Caco-2 (cell line): ENCODE results near the gene CNOT6. TPM values are rescaled to one million over a fixed set of nuclear protein-coding genes. Genes with fewer than 3 reads are reported as not detected.
"Not testable (repeated sequence)": the region's sequence is repeated elsewhere in the genome, so short reads cannot be mapped to it uniquely, and the experiment has no call there.

Experiments used
- BruUV-seq: library from RNA; stranded (reverse); fragments of 400-500 nt; replicated peaks from 2 replicates; lab custom pipeline; 2021; lab: Mats Ljungman, UMichigan
- CTCF ChIA-PET: fragments of 300-600 bp; sonication (Branson Sonifier 250); formaldehyde crosslinking; loops from one replicate; lab custom pipeline; 2022; ENCODE audit warnings: antibody characterized with exemption; lab: Charles Lee
- POLR2A ChIA-PET: fragments of 300-600 bp; sonication (Branson Sonifier 250); formaldehyde crosslinking; loops from one replicate; lab custom pipeline; 2022; ENCODE audit warnings: antibody characterized with exemption; lab: Charles Lee
- DNase-seq, 2 experiments: peaks; one replicate each; pipeline versions ENCODE4 v3.0.0 to v3.0.0-alpha.2; 2020 to 2022
- H3K27me3 ChIP-seq: replicated peaks from 2 replicates; pipeline ENCODE4 v1.6.0; 2011; ENCODE audit warnings: low read length; ENCODE audit not compliant: control insufficient read depth, insufficient read depth
- H3K36me3 ChIP-seq: 2 replicates; pipeline ENCODE4 v1.5.1; 2011; ENCODE audit warnings: low read length; ENCODE audit not compliant: control insufficient read depth, insufficient read depth
- H3K4me1 ChIP-seq: fragments of 250-450 bp; sonication (Bioruptor Pico); 2 replicates; pipeline ENCODE4 v1.5.1; 2020; ENCODE audit warnings: mild to moderate bottlenecking
- H3K4me3 ChIP-seq: 2 replicates; pipeline ENCODE4 v1.5.1; 2011; ENCODE audit warnings: low read depth, mild to moderate bottlenecking, control low read depth, low read length
- H3K9me3 ChIP-seq: fragments of 250-450 bp; sonication (Bioruptor Pico); 2 replicates; pipeline ENCODE4 v1.5.1; 2020; ENCODE audit warnings: mild to moderate bottlenecking, moderate library complexity
- H3K27ac Mint-ChIP-seq: one replicate; pipeline ENCODE4 v1.8.0; 2022; ENCODE audit warnings: mixed read lengths; ENCODE audit not compliant: unreplicated experiment
- H3K27me3 Mint-ChIP-seq: one replicate; pipeline ENCODE4 v1.8.0; 2022; ENCODE audit warnings: mixed read lengths; ENCODE audit not compliant: insufficient read depth, unreplicated experiment
- H3K36me3 Mint-ChIP-seq: one replicate; pipeline ENCODE4 v1.8.0; 2022; ENCODE audit warnings: mild to moderate bottlenecking, mixed read lengths; ENCODE audit not compliant: insufficient read depth, unreplicated experiment
- H3K4me1 Mint-ChIP-seq: one replicate; pipeline ENCODE4 v1.8.0; 2022; ENCODE audit warnings: low read depth, mixed read lengths; ENCODE audit not compliant: unreplicated experiment
- H3K4me3 Mint-ChIP-seq: one replicate; pipeline ENCODE4 v1.8.0; 2022; ENCODE audit warnings: mild to moderate bottlenecking, moderate library complexity, mixed read lengths; ENCODE audit not compliant: unreplicated experiment
- H3K9me3 Mint-ChIP-seq: one replicate; pipeline ENCODE4 v1.8.0; 2022; ENCODE audit warnings: mixed read lengths; ENCODE audit not compliant: unreplicated experiment
- intact Hi-C: fragments of 100-400 bp; cut with micrococcal nuclease; formaldehyde crosslinking; loops from one replicate; pipeline ENCODE4 v1.10.0; 2022; ENCODE audit not compliant: unreplicated experiment
- total RNA-seq: library from RNA; stranded (reverse); gene quantifications from 2 replicates; pipeline ENCODE4 v1.2.3, GENCODE V29; 2022
- TF ChIP-seq, protein P1 (sequence below), 2 experiments: fragments of 200-600 bp in 1 of 2; IDR thresholded peaks; 1 replicate in 1 of 2; 2 replicates in 1 of 2; pipeline versions ENCODE4 v1.5.1 to v1.8.0; 2011 to 2022; ENCODE audit warnings: antibody characterized with exemption in 1 of 2, control low read depth in 1 of 2, inconsistent platforms in 1 of 2, low read depth in 1 of 2, low read length in 1 of 2, mild to moderate bottlenecking in 1 of 2, moderate library complexity in 1 of 2; ENCODE audit not compliant: insufficient read depth in 1 of 2, severe bottlenecking in 1 of 2, unreplicated experiment in 1 of 2

Gene CNOT6
- total RNA-seq, 1 experiment from 2014 or later: 46.3 TPM

DNA sequence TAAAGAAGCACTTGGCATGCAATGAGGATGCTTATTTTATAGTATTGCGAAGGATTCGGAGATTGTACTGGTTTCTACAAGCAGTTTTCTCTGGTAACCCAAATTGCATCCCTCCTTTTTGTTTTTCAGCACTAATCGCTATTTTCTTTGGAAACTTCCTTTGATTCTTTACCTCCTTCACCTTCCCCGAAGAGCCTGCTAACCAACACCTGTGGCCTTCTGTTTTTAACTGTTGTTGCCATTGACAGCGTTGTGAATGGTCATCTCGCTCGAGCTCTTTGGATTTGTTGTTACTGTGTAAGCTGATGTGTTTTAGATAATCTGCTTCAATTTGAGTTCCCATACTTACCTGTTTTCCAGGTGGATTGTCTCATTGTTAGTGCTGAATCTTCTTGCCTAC lies 1.1 kb downstream of the CNOT6 start:
- H3K9me3 Mint-ChIP-seq: no peaks in the 10 kb centered on the region
- H3K4me3 ChIP-seq: peak overlapping the region; percentile 80
- H3K27me3 Mint-ChIP-seq: no peaks in the 10 kb centered on the region
- H3K36me3 Mint-ChIP-seq: peaks cover 33% of the 10 kb centered on the region
- no peaks in the 10 kb centered on the region for H3K27me3 ChIP-seq
- no peaks in the 10 kb centered on the region for H3K4me1 Mint-ChIP-seq
- ChIA-PET CTCF (no interaction called here), POLR2A (interaction anchor here (0.6 kb wide), 1 partner anchor 68 kb away, joined by 5 read pairs; no protein-coding TSS in a partner anchor)
- DNase-seq: no peak
- peaks cover 10% of the 10 kb centered on the region for H3K4me1 ChIP-seq
- H3K9me3 ChIP-seq: no peaks in the 10 kb centered on the region
- peak overlapping the region; percentile 73 for H3K27ac Mint-ChIP-seq
- peak overlapping the region; percentile 84 for H3K4me3 Mint-ChIP-seq
- no peaks in the 10 kb centered on the region; the same call in 1 of the 2 replicates for H3K36me3 ChIP-seq
- TSS peak; percentile 43 for BruUV-seq
- intact Hi-C loops: no loop called here
- TF ChIP-seq, protein P1, sequence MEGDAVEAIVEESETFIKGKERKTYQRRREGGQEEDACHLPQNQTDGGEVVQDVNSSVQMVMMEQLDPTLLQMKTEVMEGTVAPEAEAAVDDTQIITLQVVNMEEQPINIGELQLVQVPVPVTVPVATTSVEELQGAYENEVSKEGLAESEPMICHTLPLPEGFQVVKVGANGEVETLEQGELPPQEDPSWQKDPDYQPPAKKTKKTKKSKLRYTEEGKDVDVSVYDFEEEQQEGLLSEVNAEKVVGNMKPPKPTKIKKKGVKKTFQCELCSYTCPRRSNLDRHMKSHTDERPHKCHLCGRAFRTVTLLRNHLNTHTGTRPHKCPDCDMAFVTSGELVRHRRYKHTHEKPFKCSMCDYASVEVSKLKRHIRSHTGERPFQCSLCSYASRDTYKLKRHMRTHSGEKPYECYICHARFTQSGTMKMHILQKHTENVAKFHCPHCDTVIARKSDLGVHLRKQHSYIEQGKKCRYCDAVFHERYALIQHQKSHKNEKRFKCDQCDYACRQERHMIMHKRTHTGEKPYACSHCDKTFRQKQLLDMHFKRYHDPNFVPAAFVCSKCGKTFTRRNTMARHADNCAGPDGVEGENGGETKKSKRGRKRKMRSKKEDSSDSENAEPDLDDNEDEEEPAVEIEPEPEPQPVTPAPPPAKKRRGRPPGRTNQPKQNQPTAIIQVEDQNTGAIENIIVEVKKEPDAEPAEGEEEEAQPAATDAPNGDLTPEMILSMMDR (IDR thresholded peaks at IDR 0.05; ENCODE audit: insufficient read depth in 1 of 2, low read depth in 1 of 2, low read length in 1 of 2, severe bottlenecking in 1 of 2, unreplicated experiment in 1 of 2): no peak

DNA sequence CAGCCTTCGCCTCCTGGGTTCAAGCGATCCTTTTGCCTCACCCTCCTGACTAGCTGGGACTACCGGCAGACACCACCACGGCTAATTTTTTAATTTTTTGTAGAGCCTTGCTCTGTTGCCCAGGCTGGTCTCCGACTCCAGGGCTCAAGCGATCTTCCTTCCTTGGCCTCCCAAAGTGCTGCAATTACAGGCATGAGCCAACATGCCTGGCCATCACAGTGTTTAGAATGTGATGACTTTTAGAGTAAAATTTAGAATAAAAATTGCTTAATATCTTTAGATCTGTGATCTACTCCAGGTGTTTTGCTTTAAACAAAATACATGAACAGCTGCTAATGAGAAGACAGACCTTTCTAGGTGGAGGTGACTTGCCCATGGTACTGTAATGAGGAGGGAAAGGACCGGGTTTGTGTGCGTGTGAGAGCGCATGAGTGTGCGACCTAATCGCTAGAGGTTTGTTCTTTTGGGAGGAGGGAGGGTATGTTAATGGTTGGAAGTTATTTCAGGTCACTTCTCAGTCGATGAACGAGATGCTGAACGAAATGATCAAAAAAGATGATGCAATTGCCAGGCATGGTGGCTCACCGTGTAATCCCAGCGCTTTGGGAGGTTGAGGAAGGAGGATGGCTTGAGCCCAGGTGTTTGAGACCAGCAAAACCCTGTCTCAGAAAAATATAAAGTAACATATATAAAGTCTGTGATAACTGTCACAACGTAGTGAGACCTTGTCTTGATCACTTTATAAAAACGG lies 2.0 kb downstream of the CNOT6 start:
- no peaks in the 10 kb centered on the region for H3K27me3 Mint-ChIP-seq
- H3K36me3 Mint-ChIP-seq: peaks cover 33% of the 10 kb centered on the region
- CTCF ChIA-PET: no interaction called here
- TF ChIP-seq, protein P1 (IDR thresholded peaks at IDR 0.05; ENCODE audit: insufficient read depth in 1 of 2, low read depth in 1 of 2, low read length in 1 of 2, severe bottlenecking in 1 of 2, unreplicated experiment in 1 of 2): no peak
- H3K36me3 ChIP-seq: no peaks in the 10 kb centered on the region; the same call in 1 of the 2 replicates
- H3K27ac Mint-ChIP-seq: no peak overlapping the region
- peaks cover 10% of the 10 kb centered on the region for H3K4me1 ChIP-seq
- no peaks in the 10 kb centered on the region for H3K9me3 ChIP-seq
- no peak for DNase-seq
- intact Hi-C loops: no loop called here
- H3K4me3 ChIP-seq: no peak overlapping the region; the same call in 1 of the 2 replicates
- H3K4me3 Mint-ChIP-seq: peak overlapping the region; percentile 84
- POLR2A ChIA-PET: no interaction called here
- BruUV-seq: no TSS peak
- H3K27me3 ChIP-seq: no peaks in the 10 kb centered on the region
- H3K9me3 Mint-ChIP-seq: no peaks in the 10 kb centered on the region
- no peaks in the 10 kb centered on the region for H3K4me1 Mint-ChIP-seq

DNA sequence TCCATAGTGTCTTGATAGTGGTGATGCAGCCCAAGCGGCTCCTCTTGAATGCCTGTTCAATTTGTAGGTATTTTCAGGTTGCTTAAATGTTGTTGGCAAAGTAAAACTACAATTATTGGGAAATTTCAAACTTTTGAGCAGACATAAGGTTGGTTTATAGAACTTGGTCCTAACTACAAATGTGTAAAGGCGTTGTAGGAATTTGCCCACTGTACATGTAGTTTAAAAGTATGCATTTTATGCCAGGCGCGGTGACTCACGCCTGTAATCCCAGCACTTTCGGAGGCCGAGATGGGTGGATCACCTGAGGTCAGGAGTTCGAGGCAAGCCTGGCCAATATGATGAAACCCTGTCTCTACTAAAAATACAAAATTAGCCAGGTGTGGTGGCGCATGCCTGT lies 2.6 kb downstream of the CNOT6 start:
- H3K36me3 Mint-ChIP-seq: peaks cover 33% of the 10 kb centered on the region
- H3K9me3 Mint-ChIP-seq, H3K27ac Mint-ChIP-seq, H3K36me3 ChIP-seq, intact Hi-C loops, H3K4me3 ChIP-seq, H3K4me1 Mint-ChIP-seq, H3K4me3 Mint-ChIP-seq, POLR2A ChIA-PET, H3K27me3 Mint-ChIP-seq, H3K9me3 ChIP-seq, H3K27me3 ChIP-seq, BruUV-seq, CTCF ChIA-PET, DNase-seq: not testable (repeated sequence)
- peaks cover 10% of the 10 kb centered on the region for H3K4me1 ChIP-seq

DNA sequence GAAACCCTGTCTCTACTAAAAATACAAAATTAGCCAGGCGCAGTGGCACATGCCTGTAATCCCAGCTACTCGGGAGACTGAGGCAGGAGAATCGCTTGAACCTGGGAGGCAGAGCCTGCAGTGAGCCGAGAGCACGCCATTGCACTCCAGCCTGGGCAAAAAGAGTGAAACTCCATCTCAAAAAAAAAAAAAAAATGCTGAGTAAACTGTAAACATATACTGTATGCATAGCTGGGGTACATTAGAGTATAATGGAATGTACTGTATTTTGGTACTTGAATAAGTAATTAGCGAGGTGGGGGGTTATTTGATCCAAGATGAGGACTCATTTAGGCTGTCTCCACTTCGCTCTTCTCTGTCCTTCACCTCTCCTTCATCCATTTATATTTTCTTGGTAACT lies 3.7 kb downstream of the CNOT6 start:
- H3K27me3 ChIP-seq, H3K27ac Mint-ChIP-seq, H3K27me3 Mint-ChIP-seq, H3K9me3 Mint-ChIP-seq, H3K36me3 ChIP-seq, H3K4me3 Mint-ChIP-seq, H3K4me1 Mint-ChIP-seq, H3K9me3 ChIP-seq, POLR2A ChIA-PET, BruUV-seq, H3K4me3 ChIP-seq, intact Hi-C loops, DNase-seq: not testable (repeated sequence)
- CTCF ChIA-PET: interaction anchor here (0.6 kb wide), 1 partner anchor 296 kb away, joined by 3 read pairs; no protein-coding TSS in a partner anchor
- H3K4me1 ChIP-seq: peaks cover 10% of the 10 kb centered on the region
- H3K36me3 Mint-ChIP-seq: peaks cover 28% of the 10 kb centered on the region
